ENCODE data around the gene PTTG1IP. TPM values are rescaled to one million over a fixed set of nuclear protein-coding genes. Genes with fewer than 3 reads are reported as not detected.

The PTTG1IP gene
- total and polyA plus RNA-seq, 3 donors from 2014 or later, result 171 to 195 (median 190) TPM

GRCh38 chr21:44909719-44910118 is 36.2 kb upstream of the PTTG1IP start:
- TF ChIP-seq CTCF (IDR thresholded peaks at IDR 0.05), result no peak
- TF ChIP-seq POLR2A (IDR thresholded peaks at IDR 0.05), result no peak
- Histone ChIP-seq H3K4me1 (peaks cover 11% of the 10 kb centered on the region), H3K36me3 (ENCODE audit: low read depth, missing control alignments) (no peaks in the 10 kb centered on the region), H3K27me3 (no peaks in the 10 kb centered on the region), H3K4me3 (no peak overlapping the region), H3K9me3 (no peaks in the 10 kb centered on the region), H3K27ac (no peak overlapping the region)
- intact Hi-C loops (cut with DNase I; ENCODE audit: low total_unique reads), result no loop called here
- no peak for DNase-seq
- WGBS, 2 donors, result 81 to 88% methylated on average over 9 of the region's 9 CpGs

DNA sequence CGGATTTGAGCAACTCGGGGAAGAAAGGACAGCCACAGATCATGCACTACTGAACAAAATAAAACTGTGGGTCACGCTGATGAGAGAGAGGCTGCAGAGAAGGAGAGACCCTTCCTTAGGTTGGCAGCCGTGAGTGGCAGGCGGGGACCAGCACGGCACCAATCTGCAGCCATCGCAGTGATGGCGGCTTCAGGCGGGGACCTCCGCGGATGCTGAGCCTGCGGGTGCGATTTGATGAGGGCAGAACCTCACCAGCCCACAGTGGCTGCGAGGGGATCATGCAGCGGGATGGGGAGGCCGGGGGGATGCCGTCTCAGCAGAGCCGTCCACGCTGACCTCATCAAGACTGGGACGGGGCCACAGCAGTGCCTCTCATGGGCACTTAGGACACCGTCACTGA is 35.4 kb upstream of the PTTG1IP start:
- no peaks in the 10 kb centered on the region for H3K27me3 ChIP-seq
- no peak overlapping the region for H3K27ac ChIP-seq
- no peak overlapping the region for H3K4me3 ChIP-seq
- no peaks in the 10 kb centered on the region for H3K9me3 ChIP-seq
- WGBS, 2 donors, result 97% methylated on average over 16 to 21 of the region's 21 CpGs
- intact Hi-C loops (cut with DNase I; ENCODE audit: low total_unique reads), result no loop called here
- H3K36me3 ChIP-seq (ENCODE audit: low read depth, missing control alignments), result no peaks in the 10 kb centered on the region
- peaks cover 11% of the 10 kb centered on the region for H3K4me1 ChIP-seq
- no peak for DNase-seq
- TF ChIP-seq POLR2A (IDR thresholded peaks at IDR 0.05), result no peak
- TF ChIP-seq CTCF (IDR thresholded peaks at IDR 0.05), result no peak

DNA sequence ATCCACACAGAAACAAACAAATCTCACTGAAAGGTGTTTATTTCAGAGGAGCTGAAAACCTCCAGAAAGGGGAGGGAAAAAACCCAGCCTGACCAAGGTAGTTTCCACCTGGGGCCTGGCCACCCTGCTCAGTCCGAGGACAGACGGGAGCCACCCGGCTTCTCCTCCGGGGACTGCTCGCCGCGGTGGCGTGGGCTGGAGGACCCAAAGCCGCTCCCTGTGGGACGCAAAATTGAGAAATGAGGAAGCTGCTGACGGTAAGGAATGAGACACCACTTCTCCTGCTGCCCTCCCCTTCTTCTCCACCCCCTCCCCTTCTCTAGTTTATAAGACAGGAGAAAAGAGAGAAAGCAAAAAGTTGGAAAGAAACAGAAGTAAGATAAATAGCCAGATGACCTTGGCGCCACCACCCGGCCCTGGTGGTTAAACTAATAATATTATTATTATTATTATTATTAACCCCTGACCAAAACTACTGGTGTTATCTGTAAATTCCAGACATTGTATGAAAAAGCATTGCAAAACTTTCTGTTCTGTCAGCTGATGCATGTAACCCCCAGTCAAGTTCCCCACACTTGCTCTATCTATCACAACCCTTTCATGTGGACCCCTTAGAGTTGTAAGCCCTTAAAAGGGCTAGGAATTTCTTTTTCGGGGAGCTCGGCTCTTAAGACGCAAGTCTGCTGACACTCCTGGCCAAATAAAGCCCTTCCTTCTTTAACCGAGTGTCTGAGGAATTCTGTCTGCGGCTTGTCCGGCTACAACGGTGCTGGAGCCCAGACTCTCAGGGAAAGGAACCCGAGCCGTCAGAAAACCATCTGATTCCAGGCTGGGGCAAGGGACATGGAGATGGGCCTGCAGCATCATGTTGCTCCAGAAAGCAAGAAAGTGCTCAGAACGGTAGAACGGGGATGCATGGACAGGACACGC is 34.7 kb upstream of the PTTG1IP start:
- TF ChIP-seq CTCF (IDR thresholded peaks at IDR 0.05), result no peak
- TF ChIP-seq POLR2A (IDR thresholded peaks at IDR 0.05), result no peak
- H3K4me1 ChIP-seq, result peaks cover 11% of the 10 kb centered on the region
- no peaks in the 10 kb centered on the region for H3K36me3 ChIP-seq (ENCODE audit: low read depth, missing control alignments)
- H3K27me3 ChIP-seq, result no peaks in the 10 kb centered on the region
- no peak overlapping the region for H3K27ac ChIP-seq
- no peaks in the 10 kb centered on the region for H3K9me3 ChIP-seq
- no peak overlapping the region for H3K4me3 ChIP-seq
- DNase-seq, result no peak
- intact Hi-C loops (cut with DNase I; ENCODE audit: low total_unique reads), result no loop called here
- 47 to 48% methylated on average over 25 of the region's 25 CpGs for WGBS, 2 donors

- Histone ChIP-seq H3K4me3 (no peak overlapping the region), H3K9me3 (no peaks in the 10 kb centered on the region), H3K27me3 (no peaks in the 10 kb centered on the region), H3K4me1 (peaks cover 11% of the 10 kb centered on the region), H3K27ac (no peak overlapping the region), H3K36me3 (ENCODE audit: low read depth, missing control alignments) (no peaks in the 10 kb centered on the region)
- no peak for TF ChIP-seq POLR2A (IDR thresholded peaks at IDR 0.05)
- no peak for TF ChIP-seq CTCF (IDR thresholded peaks at IDR 0.05)
- intact Hi-C loops (cut with DNase I; ENCODE audit: low total_unique reads), result no loop called here
- 74 to 84% methylated on average over 16 of the region's 16 CpGs for WGBS, 2 donors
- no peak for DNase-seq
Measured at GRCh38 chr21:44907225-44907965, 33.9 kb upstream of the PTTG1IP start.

Measured in testis (tissue), 3 donors.